Measurements from ENCODE around the gene BMF. TPM values are rescaled to one million over a fixed set of nuclear protein-coding genes. Genes with fewer than 3 reads are reported as not detected.

BMF gene
- total RNA-seq, 1 experiment from 2014 or later, result not detected

- no peaks in the 10 kb centered on the region for H3K27me3 Mint-ChIP-seq (ENCODE audit: insufficient read depth, unreplicated experiment)
- no TSS peak for BruUV-seq (replicated peaks)
- peaks cover 4% of the 10 kb centered on the region for H3K36me3 Mint-ChIP-seq (ENCODE audit: insufficient read depth, unreplicated experiment)
- no peak for DNase-seq (ENCODE audit: unreplicated experiment)
- no peak overlapping the region for H3K27ac Mint-ChIP-seq (ENCODE audit: low read depth, unreplicated experiment)
- H3K4me3 Mint-ChIP-seq (ENCODE audit: unreplicated experiment), result no peak overlapping the region
- intact Hi-C loops (cut with micrococcal nuclease), result loop anchor here (1.0 to 5.0 kb wide), 6 partner anchors 58 to 229 kb away; partner anchors contain the start of gene BUB1B
- peaks cover 34% of the 10 kb centered on the region for H3K4me1 Mint-ChIP-seq (ENCODE audit: insufficient read depth, unreplicated experiment)
- CTCF ChIA-PET, result interaction anchor here (0.6 to 5.7 kb wide), 45 partner anchors 8 to 812 kb away, joined by 3 to 125 read pairs (median 4); partner anchors contain the start of genes BMF and BUB1B
- TF ChIP-seq CTCF (IDR thresholded peaks at IDR 0.05; ENCODE audit: unreplicated experiment), result no peak
- POLR2A ChIA-PET, result interaction anchor here (0.6 to 2.8 kb wide), 9 partner anchors 9 to 393 kb away, joined by 3 to 8 read pairs (median 4); no protein-coding TSS in a partner anchor
- H3K9me3 Mint-ChIP-seq (ENCODE audit: unreplicated experiment), result no peaks in the 10 kb centered on the region
Observed at GRCh38 chr15:40045572-40046217, 63.0 kb downstream of the BMF start.

- Mint-ChIP-seq H3K4me1 (ENCODE audit: insufficient read depth, unreplicated experiment) (peaks cover 26% of the 10 kb centered on the region), H3K9me3 (ENCODE audit: unreplicated experiment) (no peaks in the 10 kb centered on the region), H3K27ac (ENCODE audit: low read depth, unreplicated experiment) (no peak overlapping the region), H3K4me3 (ENCODE audit: unreplicated experiment) (peak overlapping the region; percentile 41), H3K27me3 (ENCODE audit: insufficient read depth, unreplicated experiment) (no peaks in the 10 kb centered on the region), H3K36me3 (ENCODE audit: insufficient read depth, unreplicated experiment) (peaks cover 4% of the 10 kb centered on the region)
- BruUV-seq (replicated peaks), result no TSS peak
- POLR2A ChIA-PET, result interaction anchor here (0.6 to 1.2 kb wide), 7 partner anchors 10 to 394 kb away, joined by 3 to 8 read pairs (median 4); no protein-coding TSS in a partner anchor
- intact Hi-C loops (cut with micrococcal nuclease), result loop anchor here (1.0 to 5.0 kb wide), 5 partner anchors 58 to 229 kb away; partner anchors contain the start of gene BUB1B
- peak; percentile 83 for DNase-seq (ENCODE audit: unreplicated experiment)
- peak; percentile 95 for TF ChIP-seq CTCF (IDR thresholded peaks at IDR 0.05; ENCODE audit: unreplicated experiment)
- CTCF ChIA-PET, result interaction anchor here (0.6 to 5.7 kb wide), 46 partner anchors 8 to 697 kb away, joined by 3 to 125 read pairs (median 4); partner anchors contain the start of genes BMF and BUB1B
Observed at GRCh38 chr15:40044717-40045571, 63.7 kb downstream of the BMF start.

GRCh38 chr15:40043927-40044716 is 64.6 kb downstream of the BMF start:
- Mint-ChIP-seq H3K4me1 (ENCODE audit: insufficient read depth, unreplicated experiment) (peaks cover 26% of the 10 kb centered on the region), H3K27ac (ENCODE audit: low read depth, unreplicated experiment) (no peak overlapping the region), H3K27me3 (ENCODE audit: insufficient read depth, unreplicated experiment) (no peaks in the 10 kb centered on the region), H3K4me3 (ENCODE audit: unreplicated experiment) (no peak overlapping the region), H3K9me3 (ENCODE audit: unreplicated experiment) (no peaks in the 10 kb centered on the region), H3K36me3 (ENCODE audit: insufficient read depth, unreplicated experiment) (peaks cover 4% of the 10 kb centered on the region)
- POLR2A ChIA-PET, result interaction anchor here (0.8 to 1.5 kb wide), 3 partner anchors 9 to 223 kb away, joined by 3 to 5 read pairs (median 4); no protein-coding TSS in a partner anchor
- CTCF ChIA-PET, result interaction anchor here (0.6 to 1.6 kb wide), 8 partner anchors 16 to 358 kb away, joined by 3 to 15 read pairs (median 5); no protein-coding TSS in a partner anchor
- no TSS peak for BruUV-seq (replicated peaks)
- TF ChIP-seq CTCF (IDR thresholded peaks at IDR 0.05; ENCODE audit: unreplicated experiment), result no peak
- intact Hi-C loops (cut with micrococcal nuclease), result no loop called here
- no peak for DNase-seq (ENCODE audit: unreplicated experiment)
